ENCODE results near the gene LYZL4.

The LYZL4 gene

GRCh38 chr3:42371776-42372175 is 38.6 kb downstream of the LYZL4 start:
- DNase-seq (ENCODE audit: low spot score) = no peak

GRCh38 chr3:42369832-42370231 is 40.6 kb downstream of the LYZL4 start:
- no peak for DNase-seq (ENCODE audit: low spot score)

- no peak for DNase-seq (ENCODE audit: low spot score)
Measured at GRCh38 chr3:42369304-42369703, 41.1 kb downstream of the LYZL4 start.

- DNase-seq (ENCODE audit: low spot score) = no peak
Measured at GRCh38 chr3:42368861-42369260, 41.5 kb downstream of the LYZL4 start.

- DNase-seq (ENCODE audit: low spot score) = no peak
Measured at GRCh38 chr3:42367903-42368302, 42.5 kb downstream of the LYZL4 start.

GRCh38 chr3:42366550-42366949 is 43.9 kb downstream of the LYZL4 start:
- DNase-seq (ENCODE audit: low spot score) = no peak

- no peak for DNase-seq (ENCODE audit: low spot score)
Measured at GRCh38 chr3:42357335-42357734, 53.1 kb downstream of the LYZL4 start.

GRCh38 chr3:42355612-42356011 is 54.8 kb downstream of the LYZL4 start:
- DNase-seq (ENCODE audit: low spot score) = no peak

- no peak for DNase-seq (ENCODE audit: low spot score)
Measured at GRCh38 chr3:42353631-42354030, 56.8 kb downstream of the LYZL4 start.

GRCh38 chr3:42351207-42351606 is 59.2 kb downstream of the LYZL4 start:
- DNase-seq (ENCODE audit: low spot score) = no peak

GRCh38 chr3:42349765-42350594 is 60.4 kb downstream of the LYZL4 start:
- DNase-seq (ENCODE audit: low spot score) = no peak

- DNase-seq (ENCODE audit: low spot score) = no peak
Measured at GRCh38 chr3:42347928-42348327, 62.5 kb downstream of the LYZL4 start.

All from RKO (cell line).